Posterior vena cava (tissue), 2 donors: ENCODE measurements around the gene THRB. TPM values are rescaled to one million over a fixed set of nuclear protein-coding genes. Genes with fewer than 3 reads are reported as not detected.

Experiments
- DNase-seq: peaks from one replicate; pipeline ENCODE4 v3.0.0-alpha.2; 2020; ENCODE audit warnings: low spot score
- intact Hi-C, 2 donors: fragments of 100-400 bp; cut with DNase I; formaldehyde crosslinking; loops; one replicate each; pipeline versions ENCODE4 v1.14.1 to v1.14.2; 2022 to 2023
- total RNA-seq, 2 donors: library from RNA; stranded (reverse); fragmentation: NEBNext Ultra II Directional; extraction: Animal tissue kit (Norgen Biotek cat#: 25700); gene quantifications; one replicate each; pipeline ENCODE4 v1.2.1, GENCODE V29; 2021
- donor health status: DM: yes; HTN: yes; CAD: no.
- donor health status: DM: yes; HTN: yes; CAD: no.

THRB gene
- total RNA-seq, 2 donors from 2014 or later = 25.0 to 32.5 TPM

DNA sequence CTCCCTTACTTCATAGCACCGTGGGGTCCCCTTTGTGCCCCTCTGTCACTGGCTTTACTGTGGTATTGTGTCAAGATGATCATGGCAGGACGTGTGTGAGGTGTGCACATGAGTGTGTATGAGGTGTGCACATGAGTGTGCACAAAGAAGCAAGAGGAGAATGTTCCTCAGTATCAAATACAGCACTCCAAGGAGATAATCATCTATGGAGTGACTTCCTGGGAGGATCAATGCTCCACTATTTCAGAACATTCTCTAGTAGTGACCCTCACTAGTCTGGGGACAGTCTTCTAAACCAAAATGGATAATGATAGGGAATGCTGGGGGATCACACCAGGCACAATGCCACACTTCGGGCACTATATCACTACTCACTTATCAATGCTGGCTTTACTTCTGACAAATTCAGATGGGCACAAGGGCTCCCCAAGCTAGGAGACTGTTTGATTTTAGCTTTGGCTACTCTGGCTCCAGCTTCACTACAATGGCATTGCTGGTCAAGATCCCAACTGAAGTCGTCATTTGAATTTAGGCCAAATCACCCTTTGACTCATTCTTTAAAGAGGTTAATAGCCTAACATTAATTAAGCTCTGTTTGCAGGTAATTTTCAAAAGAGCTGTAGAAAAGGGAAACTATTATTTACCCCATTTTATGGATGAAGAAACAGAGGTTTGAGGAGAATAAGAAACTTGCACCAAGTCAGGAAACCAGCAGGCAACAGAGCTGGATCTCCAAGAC, 124.1 kb downstream of the THRB start:
- DNase-seq = no peak
- intact Hi-C loops = loop anchor here in 1 of 2 donors (5.0 kb wide), 1 partner anchor 1878 kb away; no protein-coding TSS in a partner anchor

DNA sequence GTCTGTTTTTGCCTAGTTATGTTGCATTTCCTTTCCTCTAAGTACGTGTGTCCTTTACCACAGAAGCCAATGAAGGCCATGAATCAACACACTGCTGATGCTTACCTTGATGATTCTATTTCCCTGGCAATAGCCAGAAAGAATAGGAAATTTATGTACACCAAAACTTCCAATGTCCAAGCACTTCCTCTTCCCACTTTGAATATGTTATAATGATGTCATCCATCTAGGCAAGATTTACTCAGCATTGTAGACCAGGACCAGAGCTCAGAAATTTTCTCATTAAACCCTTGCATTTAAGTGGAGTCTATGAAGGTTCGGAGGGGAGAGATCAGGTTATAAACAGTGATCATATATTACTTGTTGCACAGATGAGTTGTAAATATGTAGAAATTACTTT, 126.0 kb downstream of the THRB start:
- no peak for DNase-seq
- intact Hi-C loops = no loop called here

DNA sequence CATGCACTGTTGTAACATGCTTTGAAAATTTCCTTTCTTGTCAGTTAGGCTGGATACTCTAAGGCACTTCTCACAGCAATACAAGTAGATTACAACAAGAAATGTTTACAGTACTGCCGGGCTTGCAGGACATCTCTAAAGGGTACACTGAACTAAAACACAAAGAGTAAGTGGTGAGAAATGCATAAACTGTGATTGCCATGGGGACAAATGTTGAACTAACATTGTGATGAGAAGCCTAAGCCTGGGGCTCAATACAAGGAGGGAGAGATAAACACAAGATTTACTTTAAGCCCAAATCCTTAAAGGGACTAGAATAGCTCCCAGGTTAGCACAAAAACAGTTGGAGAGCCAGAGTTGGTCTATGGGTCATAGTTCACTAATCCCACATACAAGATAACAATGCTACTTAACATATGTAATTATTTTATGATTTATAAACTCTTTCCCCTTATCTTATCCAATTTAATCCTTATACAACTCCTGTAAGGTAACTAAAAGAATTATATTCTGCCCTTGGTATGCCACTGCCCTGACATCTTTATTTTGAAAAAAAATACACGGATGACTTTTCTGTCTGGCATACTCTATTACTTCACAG, 126.9 kb downstream of the THRB start:
- intact Hi-C loops = no loop called here
- no peak for DNase-seq

DNA sequence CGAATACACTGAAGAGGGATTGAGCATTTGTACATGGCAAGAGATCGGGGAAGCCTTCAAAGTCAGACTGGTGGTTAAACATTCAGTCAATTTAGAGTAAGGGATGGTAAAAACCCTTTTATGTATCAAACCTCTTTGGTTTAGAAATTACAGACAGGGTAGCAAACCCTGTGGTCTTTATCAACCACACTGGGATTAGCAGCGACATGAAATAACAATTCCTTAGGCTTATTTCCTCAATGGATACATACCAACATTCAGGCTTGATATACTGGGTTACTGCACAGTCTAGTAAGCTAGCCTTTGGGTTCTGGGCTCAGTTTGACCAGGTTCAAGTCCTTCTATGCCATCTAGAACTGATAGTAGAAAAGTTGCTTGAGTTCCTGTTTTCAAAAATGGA, 127.4 kb downstream of the THRB start:
- intact Hi-C loops = no loop called here

DNA sequence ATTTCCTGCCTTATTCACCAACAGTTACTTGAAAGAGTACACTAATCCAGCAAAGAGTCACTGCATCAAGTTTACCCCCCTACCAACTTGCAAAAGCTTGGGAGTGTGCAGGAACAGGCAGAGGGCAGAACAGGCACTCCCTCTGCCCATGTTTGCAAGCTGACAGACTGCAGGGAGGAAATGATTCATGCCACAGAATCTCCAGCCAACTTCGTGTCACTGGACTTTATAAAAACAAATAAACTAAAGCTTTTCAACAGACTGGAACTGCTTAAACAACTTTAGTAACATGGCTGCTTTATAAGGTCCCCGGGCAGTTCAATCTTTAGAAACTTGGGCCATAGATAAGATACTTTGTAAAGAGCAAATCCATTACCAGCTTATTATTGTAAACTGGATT, 129.5 kb downstream of the THRB start:
- intact Hi-C loops = no loop called here
- no peak for DNase-seq

More for the DNA sequence above, 127.4 kb downstream of the THRB start:
- DNase-seq = no peak

DNA sequence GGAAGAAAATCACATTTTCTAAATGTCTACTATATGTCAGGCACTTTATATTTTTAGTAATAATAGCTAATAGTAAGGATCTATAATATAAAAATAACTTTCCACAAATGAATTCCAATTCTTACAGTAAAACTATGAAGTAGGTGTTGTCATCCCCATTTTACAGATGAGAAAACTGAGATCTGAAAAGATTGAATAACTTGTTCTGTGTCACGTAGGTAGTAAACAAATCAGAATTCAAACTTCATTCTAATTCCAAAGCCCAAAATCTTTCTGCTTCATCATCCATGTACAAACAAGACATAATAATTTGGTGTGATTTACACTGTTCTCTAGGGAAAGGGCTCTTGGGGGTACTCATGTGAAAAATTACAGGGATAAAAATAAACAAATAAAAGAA, 130.3 kb downstream of the THRB start:
- intact Hi-C loops = no loop called here
- no peak for DNase-seq

DNA sequence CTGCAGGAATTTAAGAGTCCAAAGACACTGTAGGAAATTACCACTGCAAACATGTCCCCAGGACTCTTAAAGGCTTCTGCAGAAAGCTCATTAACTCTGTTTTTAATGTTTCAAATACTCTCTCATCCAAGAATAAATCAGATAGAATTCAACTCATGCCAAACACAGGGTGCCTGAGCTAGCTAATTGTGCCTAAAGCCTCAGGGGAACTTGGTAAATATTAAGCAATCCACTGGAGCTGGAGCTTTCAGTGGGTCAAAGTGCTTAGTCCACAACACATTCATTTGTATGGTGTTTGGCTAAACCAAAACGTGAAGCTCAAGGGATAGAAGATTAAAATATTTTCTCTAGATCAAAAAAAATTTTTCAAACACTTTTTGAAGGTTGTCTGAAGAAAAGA, 131.4 kb downstream of the THRB start:
- DNase-seq = no peak
- intact Hi-C loops = no loop called here

DNA sequence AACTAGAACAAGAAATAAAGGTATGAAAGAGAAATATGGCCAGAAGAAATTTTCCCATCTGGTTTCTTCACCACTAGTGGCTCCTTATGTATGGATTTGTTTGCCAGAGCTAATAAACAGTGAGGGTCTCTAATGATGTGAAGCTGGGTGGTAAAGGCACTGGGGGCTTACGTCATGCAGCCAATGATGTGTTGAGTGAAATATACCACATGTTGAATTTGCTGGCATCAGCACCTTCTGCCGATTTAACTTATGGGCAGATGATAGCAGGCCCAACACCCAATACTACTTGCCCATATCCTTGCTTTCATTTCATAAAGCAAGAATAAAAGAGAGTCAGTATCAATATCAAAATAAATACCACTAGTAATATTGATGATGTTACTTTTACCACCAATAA, 133.0 kb downstream of the THRB start:
- no peak for DNase-seq
- intact Hi-C loops = no loop called here

DNA sequence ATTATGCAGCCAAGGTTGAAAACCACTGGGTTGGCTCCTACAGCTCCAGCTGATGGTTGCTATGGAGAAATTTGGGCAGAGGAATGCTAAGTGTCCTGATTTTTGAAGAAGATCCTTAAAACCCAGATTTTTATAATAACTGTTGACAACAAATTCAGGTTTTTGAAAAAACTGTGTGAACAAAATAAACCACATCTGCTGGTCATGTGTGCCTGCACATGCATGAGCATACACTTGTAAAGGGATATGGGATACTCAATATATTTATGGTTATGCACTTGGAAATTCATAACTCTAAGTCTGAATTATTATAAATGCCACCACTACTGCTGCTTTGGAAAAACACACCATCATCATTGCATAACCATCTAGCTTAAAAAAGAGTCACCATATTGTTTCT, 133.7 kb downstream of the THRB start:
- DNase-seq = no peak
- intact Hi-C loops = no loop called here

DNA sequence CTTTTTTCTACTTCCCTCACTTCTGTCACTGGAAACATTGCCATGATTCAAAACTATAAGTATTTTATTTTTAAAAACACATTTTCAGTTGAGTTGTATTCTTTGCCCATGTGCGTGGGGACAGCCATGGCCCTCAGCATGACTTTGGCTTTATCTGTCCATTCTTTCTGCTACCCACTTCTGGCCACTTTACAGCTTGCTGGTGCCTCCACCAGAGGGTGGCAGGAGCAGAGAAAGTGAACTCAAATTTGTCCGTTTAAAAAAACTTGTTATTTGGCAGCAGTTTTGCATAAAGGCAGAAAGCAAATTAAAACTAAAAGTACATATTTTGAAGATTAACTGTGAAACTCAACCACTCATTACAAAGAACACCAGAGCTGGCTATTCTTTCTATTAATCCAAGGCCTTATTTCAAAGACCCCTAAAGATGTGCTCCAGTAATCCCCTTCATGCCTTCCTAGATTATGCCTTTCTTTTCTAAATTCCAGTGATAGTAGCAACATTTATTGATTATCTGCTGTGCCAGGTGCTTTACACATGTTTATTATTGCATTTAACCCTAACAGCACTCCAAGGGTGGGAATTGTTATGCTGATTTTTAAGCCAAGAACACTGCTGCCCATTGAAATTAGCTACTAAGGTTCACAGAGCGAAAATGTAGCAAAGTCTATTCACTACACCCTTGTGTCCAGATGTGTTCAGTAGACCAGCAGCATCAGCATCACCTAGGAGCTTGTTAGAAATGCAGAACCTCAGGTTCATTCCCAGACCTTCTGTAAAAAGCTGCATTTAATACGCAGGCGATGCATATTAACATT, 134.8 kb downstream of the THRB start:
- intact Hi-C loops = no loop called here
- no peak for DNase-seq

DNA sequence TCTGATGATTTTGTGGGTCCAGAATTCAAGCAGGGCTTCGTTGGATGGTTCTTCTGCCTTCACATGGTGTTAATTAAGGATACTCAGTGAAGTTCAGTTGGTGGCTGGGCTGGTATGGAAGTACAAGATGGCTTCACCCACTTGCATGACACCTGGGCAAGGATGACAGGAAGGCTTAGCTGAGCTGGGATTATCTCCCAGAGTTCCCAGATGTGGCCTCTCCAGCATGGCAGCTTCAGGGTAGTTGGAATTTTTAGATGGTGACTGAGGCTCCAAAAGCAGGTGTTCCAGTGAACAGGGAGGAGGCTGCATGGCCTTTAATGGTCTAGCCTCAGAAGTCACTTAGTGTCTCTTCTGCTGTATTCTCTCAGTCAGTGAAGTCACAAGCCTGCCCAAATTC, 135.5 kb downstream of the THRB start:
- no peak for DNase-seq
- intact Hi-C loops = no loop called here

DNA sequence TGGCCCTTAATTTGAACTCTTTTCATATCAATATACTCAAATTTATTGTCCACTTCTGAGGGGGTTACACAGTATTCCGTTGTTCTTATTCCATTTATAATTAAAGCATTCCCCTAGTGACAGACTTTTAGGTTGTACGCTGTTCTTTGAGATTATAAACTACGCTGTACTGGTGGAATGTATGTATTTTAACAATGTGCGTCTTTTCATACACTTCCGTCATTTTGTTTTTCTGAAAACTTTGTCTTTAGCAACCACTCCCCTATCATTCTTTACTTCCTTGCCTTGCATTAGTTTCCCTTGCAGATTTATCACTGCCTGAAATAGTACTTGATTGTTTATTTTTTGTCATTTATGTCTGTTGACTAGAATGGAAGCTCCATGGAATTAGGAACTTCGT, 137.0 kb downstream of the THRB start:
- DNase-seq = no peak
- intact Hi-C loops = no loop called here

DNA sequence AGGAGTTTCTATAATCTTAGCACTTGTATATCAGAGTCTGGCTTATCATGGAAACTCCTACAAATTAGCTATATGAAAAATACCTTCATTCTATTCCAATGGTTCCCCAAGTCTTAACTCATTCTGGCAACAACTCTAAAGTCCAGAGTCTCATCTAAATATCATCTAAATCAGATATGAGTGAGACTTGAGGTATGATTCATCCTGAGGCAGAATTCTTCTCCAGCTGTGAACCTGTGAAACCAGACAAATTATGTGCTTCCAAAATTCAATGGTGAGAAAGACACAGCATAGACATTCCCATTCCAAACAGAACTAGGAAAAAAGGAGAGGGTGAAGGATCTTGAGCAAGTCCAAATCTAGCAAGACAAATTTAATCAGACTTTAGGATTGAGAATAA, 138.8 kb downstream of the THRB start:
- DNase-seq = no peak
- intact Hi-C loops = no loop called here

DNA sequence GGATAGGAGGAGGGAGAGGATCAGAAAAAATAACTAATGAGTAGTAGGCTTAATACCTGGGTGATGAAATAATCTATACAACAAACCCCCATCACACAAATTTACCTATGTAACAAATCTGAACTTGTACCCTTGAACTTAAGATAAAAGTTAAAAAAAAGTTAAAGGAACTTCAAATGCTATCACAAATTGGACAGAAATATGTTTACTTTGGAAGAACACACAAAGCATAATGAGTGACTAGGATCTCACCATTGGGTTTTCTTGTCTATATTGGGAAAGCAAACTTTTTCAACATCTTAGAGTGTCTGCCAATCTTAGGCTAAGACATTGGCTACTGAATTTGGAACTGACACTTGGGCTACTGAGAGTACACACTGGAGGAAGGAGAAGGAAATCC, 140.4 kb downstream of the THRB start:
- intact Hi-C loops = no loop called here
- no peak for DNase-seq

DNA sequence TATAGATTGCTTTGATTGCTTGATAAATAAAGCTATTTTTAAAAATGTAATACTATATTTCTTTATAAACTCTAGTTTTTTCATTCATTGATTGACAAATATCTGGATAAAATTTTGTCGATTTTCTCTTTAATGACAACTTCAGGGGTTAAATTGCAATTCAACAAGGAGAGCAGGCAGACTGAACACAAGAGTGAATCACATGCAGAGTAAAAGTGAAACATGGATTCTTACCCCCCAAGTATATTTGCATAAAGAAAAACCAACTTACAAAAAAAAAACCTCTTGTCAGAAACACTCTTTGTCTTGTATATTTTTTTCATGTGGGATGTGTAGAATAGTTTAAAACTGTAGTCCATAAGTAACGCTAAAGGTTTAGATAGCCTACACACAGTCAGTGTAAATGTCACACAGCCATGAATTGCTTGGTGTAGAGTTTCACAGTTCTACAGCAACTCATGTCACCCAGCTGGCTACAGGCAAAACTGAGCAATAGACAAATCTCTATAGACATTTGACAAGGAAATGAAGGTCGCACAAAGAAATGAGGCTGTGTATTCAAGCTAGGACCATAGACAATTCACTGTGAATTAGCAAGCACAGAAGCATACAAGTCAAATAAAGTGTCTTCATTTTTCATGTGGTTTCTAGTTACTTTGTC, 141.6 kb downstream of the THRB start:
- intact Hi-C loops = no loop called here
- no peak for DNase-seq

DNA sequence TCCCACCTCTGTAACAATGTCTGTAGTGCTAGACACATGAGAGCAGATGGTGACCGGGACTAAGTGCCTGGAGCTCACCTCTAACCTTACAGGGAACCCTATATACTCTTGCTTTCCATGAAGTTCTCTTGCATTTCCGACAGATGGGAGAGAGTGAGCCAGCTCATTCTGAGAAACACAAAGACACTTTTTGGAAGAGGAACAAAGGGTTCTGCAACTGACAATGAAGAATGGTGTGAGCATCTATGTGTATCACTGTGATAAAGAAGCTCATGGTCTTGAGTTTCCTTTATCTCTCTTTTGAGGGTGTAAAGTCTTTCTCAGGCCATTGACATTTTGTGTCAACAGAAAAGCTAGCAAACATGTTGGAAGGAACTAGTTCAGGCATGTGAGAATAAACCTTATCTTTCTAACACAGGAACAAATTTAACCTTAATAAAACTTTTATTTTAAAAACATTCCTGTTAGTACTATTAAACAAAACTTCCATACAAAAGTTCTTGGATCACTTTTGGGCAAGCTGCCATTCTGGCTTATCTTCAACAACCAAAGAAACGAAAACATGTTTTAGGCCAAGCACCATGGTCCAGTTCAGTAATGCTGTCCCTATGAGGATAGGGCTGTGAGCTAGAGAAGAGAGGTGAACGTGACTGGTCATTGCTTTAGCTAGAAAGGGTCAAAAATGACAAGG, 142.7 kb downstream of the THRB start:
- intact Hi-C loops = no loop called here
- DNase-seq = no peak

DNA sequence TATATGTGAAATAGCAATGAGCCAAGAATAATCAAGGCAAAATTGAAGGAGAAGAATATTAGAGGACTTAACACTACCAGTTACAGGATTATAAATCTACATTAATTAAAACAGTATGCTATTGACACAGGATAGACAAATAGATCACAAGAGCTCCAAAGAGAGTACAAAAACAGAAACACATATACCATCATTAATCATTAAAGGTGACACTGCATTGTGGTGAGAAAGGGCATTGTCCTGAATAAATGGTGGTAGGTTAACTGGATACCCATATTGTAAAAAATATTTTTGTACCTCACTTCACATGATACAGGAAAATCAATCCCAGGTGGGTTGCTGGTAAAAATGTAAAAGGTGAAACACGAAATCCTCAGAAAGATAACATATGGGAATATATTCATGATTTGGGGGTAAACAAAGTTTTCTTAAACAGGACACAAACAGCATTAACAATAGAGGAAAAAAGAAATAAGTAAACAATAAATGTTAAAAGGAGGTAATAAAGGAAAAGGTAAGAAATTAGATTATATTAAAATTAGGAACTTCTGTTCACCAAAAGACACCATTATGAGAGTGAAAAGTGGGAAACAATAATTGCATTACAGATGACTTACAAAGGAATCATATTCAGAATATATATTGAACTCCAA, 145.2 kb downstream of the THRB start:
- intact Hi-C loops = no loop called here
- DNase-seq = no peak

DNA sequence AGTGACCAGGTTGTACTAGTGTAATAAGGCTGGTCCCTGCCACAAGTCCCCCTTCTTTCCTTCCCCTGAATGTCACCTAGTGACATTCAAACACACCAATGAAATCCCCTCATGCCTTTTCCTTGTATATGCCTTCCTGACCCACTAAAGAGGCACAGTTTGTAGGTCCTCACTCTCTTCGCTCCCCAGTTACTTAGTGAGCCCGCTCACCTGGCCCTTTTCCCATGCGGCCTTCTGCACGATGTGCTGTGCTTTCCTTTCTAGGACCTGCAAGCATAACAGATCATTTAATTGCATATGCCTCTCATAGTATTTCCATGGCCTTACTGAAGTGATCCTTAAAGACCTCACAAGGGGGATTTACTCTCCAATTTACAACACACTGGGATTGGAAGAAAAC, 146.3 kb downstream of the THRB start:
- intact Hi-C loops = no loop called here
- DNase-seq = no peak
